GM13977 (cell line): Measurements from ENCODE around the gene KDR.

Experiments
- DNase-seq: peaks from one replicate; pipeline ENCODE4 v3.0.0; 2012; ENCODE audit warnings: low spot score
- in situ Hi-C: fragments of 300-500 bp; cut with MboI; formaldehyde crosslinking; loops from one replicate; pipeline ENCODE4 v1.12.0; 2022; ENCODE audit warnings: low sequenced_read_pairs, low pct_unique_long_range_greater_than_20kb, mixed read lengths, inconsistent platforms; ENCODE audit not compliant: unreplicated experiment
- TF ChIP-seq, protein P1 (sequence below): IDR thresholded peaks from 2 replicates; pipeline ENCODE4 v1.5.1; 2012; ENCODE audit warnings: mild to moderate bottlenecking, control low read depth; ENCODE audit not compliant: insufficient read depth; ENCODE audit errors: extremely low read depth, missing control alignments

The KDR gene

GRCh38 chr4:55078987-55079386 lies 46.4 kb downstream of the KDR start:
- no peak for DNase-seq
- TF ChIP-seq, protein P1, sequence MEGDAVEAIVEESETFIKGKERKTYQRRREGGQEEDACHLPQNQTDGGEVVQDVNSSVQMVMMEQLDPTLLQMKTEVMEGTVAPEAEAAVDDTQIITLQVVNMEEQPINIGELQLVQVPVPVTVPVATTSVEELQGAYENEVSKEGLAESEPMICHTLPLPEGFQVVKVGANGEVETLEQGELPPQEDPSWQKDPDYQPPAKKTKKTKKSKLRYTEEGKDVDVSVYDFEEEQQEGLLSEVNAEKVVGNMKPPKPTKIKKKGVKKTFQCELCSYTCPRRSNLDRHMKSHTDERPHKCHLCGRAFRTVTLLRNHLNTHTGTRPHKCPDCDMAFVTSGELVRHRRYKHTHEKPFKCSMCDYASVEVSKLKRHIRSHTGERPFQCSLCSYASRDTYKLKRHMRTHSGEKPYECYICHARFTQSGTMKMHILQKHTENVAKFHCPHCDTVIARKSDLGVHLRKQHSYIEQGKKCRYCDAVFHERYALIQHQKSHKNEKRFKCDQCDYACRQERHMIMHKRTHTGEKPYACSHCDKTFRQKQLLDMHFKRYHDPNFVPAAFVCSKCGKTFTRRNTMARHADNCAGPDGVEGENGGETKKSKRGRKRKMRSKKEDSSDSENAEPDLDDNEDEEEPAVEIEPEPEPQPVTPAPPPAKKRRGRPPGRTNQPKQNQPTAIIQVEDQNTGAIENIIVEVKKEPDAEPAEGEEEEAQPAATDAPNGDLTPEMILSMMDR: no peak
- in situ Hi-C loops: no loop called here

GRCh38 chr4:55077577-55077976 lies 47.8 kb downstream of the KDR start:
- TF ChIP-seq, protein P1: no peak
- in situ Hi-C loops: no loop called here

GRCh38 chr4:55075823-55076716 lies 49.3 kb downstream of the KDR start:
- in situ Hi-C loops: no loop called here
- no peak for DNase-seq

More at GRCh38 chr4:55077577-55077976, 47.8 kb downstream of the KDR start:
- no peak for DNase-seq

DNA sequence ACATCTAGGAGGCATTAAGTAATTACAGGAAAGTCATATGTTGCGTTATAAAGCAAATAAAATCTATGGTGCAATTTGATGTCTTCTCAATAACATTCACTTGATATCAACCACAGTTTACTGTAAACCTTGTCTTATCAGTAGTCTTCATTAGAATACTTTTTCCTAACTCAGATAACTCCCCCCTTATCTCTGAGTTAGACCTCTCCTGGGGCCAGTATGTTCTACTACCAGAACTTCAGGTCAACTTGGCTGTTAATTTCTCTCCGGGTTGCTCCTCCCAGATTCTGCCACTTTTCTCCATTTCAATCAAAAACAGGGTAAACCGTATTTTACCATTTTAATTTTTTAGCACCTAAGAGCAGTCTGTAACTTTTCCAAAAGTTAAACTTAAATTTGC lies 50.0 kb downstream of the KDR start:
- DNase-seq: no peak
- TF ChIP-seq, protein P1: no peak
- in situ Hi-C loops: no loop called here

More at GRCh38 chr4:55075823-55076716, 49.3 kb downstream of the KDR start:
- TF ChIP-seq, protein P1: no peak

DNA sequence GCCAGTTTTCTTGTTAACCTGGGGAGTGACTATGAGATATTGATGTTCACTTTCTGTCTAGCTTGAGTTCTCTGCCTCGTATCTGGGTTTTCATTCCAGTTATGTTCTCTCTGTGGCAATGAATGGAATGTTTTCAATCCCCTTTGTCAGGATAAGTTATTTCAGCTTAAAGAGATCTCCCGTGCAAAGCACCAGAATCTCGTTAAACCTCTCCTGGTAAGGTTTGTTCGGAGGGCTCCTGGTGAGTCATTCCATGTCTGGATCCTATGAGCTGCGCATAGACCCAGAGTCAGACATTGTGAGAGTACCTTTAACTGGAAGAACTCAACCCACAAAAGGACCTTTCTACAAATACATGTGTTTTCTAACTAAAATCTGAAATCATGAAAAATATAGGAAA lies 51.0 kb downstream of the KDR start:
- TF ChIP-seq, protein P1: no peak
- DNase-seq: no peak
- in situ Hi-C loops: no loop called here

- DNase-seq: no peak
- in situ Hi-C loops: no loop called here
- TF ChIP-seq, protein P1: no peak
These were observed 53.4 kb downstream of the KDR start for GRCh38 chr4:55071951-55072350.
